Measurements from ENCODE around the gene GPRC5C. TPM values are rescaled to one million over a fixed set of nuclear protein-coding genes. Genes with fewer than 3 reads are reported as not detected.

GPRC5C gene
- total and polyA plus RNA-seq, 2 of the 13 experiments (the other 11 are each of a cell fraction or from before 2014, with no cell fraction given) = 85.6 to 300 TPM

- peak; percentile 90; the same call in 1 of the 2 replicates for TF ChIP-seq NRL (CRISPR knock-in tag; IDR thresholded peaks at IDR 0.05; ENCODE audit: borderline replicate concordance)
- peak; percentile 64 for TF ChIP-seq RFXAP (CRISPR knock-in tag; IDR thresholded peaks at IDR 0.05; ENCODE audit: borderline replicate concordance)
- TF ChIP-seq CHCHD3 (CRISPR knock-in tag; IDR thresholded peaks at IDR 0.05) = no peak
- TF ChIP-seq ZNF20 (CRISPR knock-in tag; IDR thresholded peaks at IDR 0.05) = no peak
- peak; percentile 72 for TF ChIP-seq ZNF451 (CRISPR knock-in tag; IDR thresholded peaks at IDR 0.05)
- TF ChIP-seq ZNF335 (CRISPR knock-in tag; IDR thresholded peaks at IDR 0.05) = peak; percentile 58; the same call in 1 of the 2 replicates
- TF ChIP-seq NFIC (IDR thresholded peaks at IDR 0.05; ENCODE audit: low read length) = no peak
- peak; percentile 75; the same call in 1 of the 2 replicates for TF ChIP-seq AHDC1 (CRISPR knock-in tag; IDR thresholded peaks at IDR 0.05; ENCODE audit: borderline replicate concordance)
- peak; percentile 89 for TF ChIP-seq SPEN (CRISPR knock-in tag; IDR thresholded peaks at IDR 0.05; ENCODE audit: low read depth)
- peak; percentile 58; the same call in 1 of the 2 replicates for TF ChIP-seq BRD4 (CRISPR knock-in tag; IDR thresholded peaks at IDR 0.05)
- peak; percentile 85 for TF ChIP-seq RARA (CRISPR knock-in tag; IDR thresholded peaks at IDR 0.05)
- TF ChIP-seq PHF20 (CRISPR knock-in tag; IDR thresholded peaks at IDR 0.05) = no peak; the same call in none of the 2 replicates
- 0 out of 2 replicates have a peak, but pooled peaks have one; percentile 7 for TF ChIP-seq ZBTB49 (CRISPR knock-in tag; IDR thresholded peaks at IDR 0.05; ENCODE audit: borderline replicate concordance)
- TF ChIP-seq ZNF496 (CRISPR knock-in tag; IDR thresholded peaks at IDR 0.05; ENCODE audit: insufficient replicate concordance) = no peak
- no peak for TF ChIP-seq SMARCE1 (IDR thresholded peaks at IDR 0.05; ENCODE audit: borderline replicate concordance)
- TF ChIP-seq CEBPB (IDR thresholded peaks at IDR 0.05; ENCODE audit: borderline replicate concordance, low read depth, low read length) = peak; percentile 56; the same call in 1 of the 2 replicates
- no peak for TF ChIP-seq ZNF253 (CRISPR knock-in tag; IDR thresholded peaks at IDR 0.05; ENCODE audit: borderline replicate concordance)
- TF ChIP-seq TMF1 (CRISPR knock-in tag; IDR thresholded peaks at IDR 0.05; ENCODE audit: low read depth) = peak; percentile 56
- TF ChIP-seq TBP (CRISPR knock-in tag; IDR thresholded peaks at IDR 0.05) = no peak; the same call in 1 of the 2 replicates
- no peak for TF ChIP-seq ZNF704 (CRISPR knock-in tag; IDR thresholded peaks at IDR 0.05; ENCODE audit: borderline replicate concordance)
These were observed 951 bp upstream of the GPRC5C start (continued) for GRCh38 chr17:74430706-74431567.

All from HepG2 (cell line).